HepG2 (cell line): ENCODE data around the gene PEPD. TPM values are rescaled to one million over a fixed set of nuclear protein-coding genes. Genes with fewer than 3 reads are reported as not detected.
A peak's percentile ranks its signal among the peaks of the same experiment; 100 is the strongest.

Source experiments
- FOXA3 ChIP-seq: IDR thresholded peaks from 2 replicates; pipeline ENCODE4 v1.6.1; 2016; ENCODE audit warnings: missing genetic modification reagents, missing compliant biosample characterization
- KDM4B ChIP-seq: sonication (generic); formaldehyde crosslinking; IDR thresholded peaks from 2 replicates; pipeline ENCODE4 v1.4.0; 2020; ENCODE audit warnings: missing genetic modification reagents
- MYC ChIP-seq: sonication (generic); formaldehyde crosslinking; IDR thresholded peaks from 2 replicates; pipeline ENCODE4 v1.9.0; 2021; ENCODE audit warnings: missing genetic modification reagents, borderline replicate concordance
- NCOR1 ChIP-seq: fragments of 200-600 bp; sonication (generic); IDR thresholded peaks from 2 replicates; pipeline ENCODE4 v1.7.0; 2017; ENCODE audit warnings: antibody characterized with exemption, low read length, borderline replicate concordance
- NKX3-1 ChIP-seq: sonication (generic); formaldehyde crosslinking; IDR thresholded peaks from 2 replicates; pipeline ENCODE4 v1.5.0; 2020; ENCODE audit warnings: missing genetic modification reagents
- NPAS2 ChIP-seq: sonication (generic); formaldehyde crosslinking; IDR thresholded peaks from 2 replicates; pipeline ENCODE4 v1.8.0; 2022; ENCODE audit warnings: mild to moderate bottlenecking, missing genetic modification reagents, borderline replicate concordance
- SAP130 ChIP-seq: IDR thresholded peaks from 2 replicates; pipeline ENCODE4 v1.6.1; 2016; ENCODE audit warnings: low read depth
- SYNCRIP ChIP-seq: fragments of 200-400 bp; formaldehyde crosslinking; IDR thresholded peaks from 2 replicates; pipeline ENCODE4 v1.6.1; 2018; ENCODE audit warnings: mild to moderate bottlenecking, low read depth, low read length; ENCODE audit not compliant: insufficient read depth
- TGIF2 ChIP-seq: IDR thresholded peaks from 2 replicates; pipeline ENCODE4 v1.6.1; 2016; ENCODE audit warnings: control low read depth, missing compliant biosample characterization
- YEATS2 ChIP-seq: sonication (generic); formaldehyde crosslinking; IDR thresholded peaks from 2 replicates; pipeline ENCODE4 v1.4.0; 2020; ENCODE audit warnings: missing genetic modification reagents, borderline replicate concordance
- ZFP41 ChIP-seq: sonication (generic); formaldehyde crosslinking; IDR thresholded peaks from 2 replicates; pipeline ENCODE4 v1.4.0; 2020; ENCODE audit warnings: mild to moderate bottlenecking, missing genetic modification reagents, borderline replicate concordance
- ZFP62 ChIP-seq: sonication (generic); formaldehyde crosslinking; IDR thresholded peaks from 2 replicates; pipeline ENCODE4 v1.4.0; 2020; ENCODE audit warnings: missing genetic modification reagents
- ZKSCAN8 ChIP-seq: IDR thresholded peaks from 2 replicates; pipeline ENCODE4 v1.6.1; 2016; ENCODE audit warnings: borderline replicate concordance, missing genetic modification reagents, missing compliant biosample characterization
- ZNF143 ChIP-seq: sonication (generic); formaldehyde crosslinking; IDR thresholded peaks from 2 replicates; pipeline ENCODE4 v1.4.0; 2020; ENCODE audit warnings: missing genetic modification reagents
- ZNF549 ChIP-seq: sonication (generic); formaldehyde crosslinking; IDR thresholded peaks from 2 replicates; pipeline ENCODE4 v1.5.0; 2020; ENCODE audit warnings: missing genetic modification reagents
- ZNF598 ChIP-seq: sonication (generic); formaldehyde crosslinking; IDR thresholded peaks from 2 replicates; pipeline ENCODE4 v1.5.1; 2020; ENCODE audit warnings: mild to moderate bottlenecking, missing genetic modification reagents, borderline replicate concordance
- ZNF691 ChIP-seq: sonication (generic); formaldehyde crosslinking; IDR thresholded peaks from 2 replicates; pipeline ENCODE4 v1.4.0; 2020; ENCODE audit warnings: missing genetic modification reagents, low read depth, mild to moderate bottlenecking, borderline replicate concordance
- ZNF768 ChIP-seq: sonication (generic); formaldehyde crosslinking; IDR thresholded peaks from 2 replicates; pipeline ENCODE4 v1.4.0; 2020; ENCODE audit warnings: missing genetic modification reagents
- polyA plus RNA-seq, 8 experiments: library from polyadenylated mRNA; depleted of rRNA in 3 of 8; stranded (reverse) in 7 of 8; unstranded in 1 of 8; fragments of >200 nt; fragmentation: Illumina TruSeq in 4 of 8; extraction: Trizol in 4 of 8; gene quantifications; 2 replicates each; pipeline versions ENCODE4 v1.2.1 to v1.2.3, GENCODE V29; 2011 to 2016; ENCODE audit warnings: low read depth in 4 of 8, missing spikeins in 1 of 8, mixed read lengths in 1 of 8; ENCODE audit not compliant: insufficient read depth in 1 of 8
- total RNA-seq, 5 experiments: library from RNA; depleted of rRNA; stranded (reverse); fragments of >200 nt; fragmentation: Illumina TruSeq; extraction: Trizol; gene quantifications; 2 replicates each; pipeline ENCODE4 v1.2.3, GENCODE V29; 2016; ENCODE audit warnings: low read depth in 1 of 5
- TF ChIP-seq, protein P1 (sequence below): sonication (generic); formaldehyde crosslinking; IDR thresholded peaks from one replicate; pipeline ENCODE4 v1.5.1; 2020; ENCODE audit warnings: mild to moderate bottlenecking, missing genetic modification reagents; ENCODE audit errors: not compliant biosample characterization
- TF ChIP-seq, protein P2 (sequence below): sonication (generic); formaldehyde crosslinking; IDR thresholded peaks from 2 replicates; pipeline ENCODE4 v1.5.0; 2020; ENCODE audit warnings: mild to moderate bottlenecking, low read depth, missing genetic modification reagents, borderline replicate concordance

The PEPD gene
- total and polyA plus RNA-seq, 2 of the 13 experiments (the other 11 are each of a cell fraction or from before 2014, with no cell fraction given): 60.7 to 75.1 TPM

DNA sequence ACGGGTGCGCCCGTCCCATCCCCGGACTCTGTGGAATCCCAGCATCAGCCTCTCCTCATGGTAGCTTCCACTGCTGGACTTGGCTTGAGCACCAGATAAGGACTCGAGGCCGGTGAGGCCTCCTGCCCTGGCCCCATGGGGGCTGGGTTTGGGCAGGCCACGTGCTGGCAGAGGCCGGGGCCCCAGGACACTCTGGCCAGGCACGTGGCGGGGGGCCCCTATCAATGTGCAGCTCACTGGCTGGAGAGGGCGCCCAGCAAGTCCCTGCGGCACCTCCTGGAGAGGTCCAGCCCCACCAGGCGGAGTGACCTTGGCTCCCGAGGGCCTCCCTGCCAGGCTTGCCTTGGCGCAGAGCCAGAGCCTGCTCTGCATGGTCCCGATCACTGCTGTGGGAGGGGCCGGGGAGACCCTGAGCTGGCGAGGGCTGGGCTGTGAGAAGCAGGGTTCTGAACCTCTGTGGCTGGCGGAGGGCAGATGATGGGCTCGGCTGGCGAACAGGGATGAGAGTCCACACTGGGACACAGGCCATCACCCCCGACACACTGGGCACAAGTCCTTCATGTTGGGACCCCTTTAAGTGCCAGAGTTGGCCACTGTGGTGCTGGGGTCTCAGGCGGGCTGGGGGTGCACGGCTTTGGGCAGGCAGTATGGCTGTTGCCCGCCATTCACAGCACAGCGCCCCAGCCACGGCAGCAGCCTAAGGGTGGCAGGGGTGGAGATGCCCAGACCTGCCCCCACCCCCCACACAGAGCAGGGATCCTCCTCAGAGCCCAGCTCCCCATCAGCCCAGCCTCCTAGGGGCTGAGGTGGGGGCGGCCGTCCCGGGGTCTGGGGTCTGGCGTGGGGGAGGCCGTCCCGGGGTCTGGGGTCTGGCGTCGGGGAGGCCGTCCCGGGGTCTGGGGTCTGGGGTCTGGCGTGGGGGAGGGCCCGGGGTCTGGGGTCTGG lies 129.0 kb downstream of the PEPD start (continued):
- TF ChIP-seq, protein P1, sequence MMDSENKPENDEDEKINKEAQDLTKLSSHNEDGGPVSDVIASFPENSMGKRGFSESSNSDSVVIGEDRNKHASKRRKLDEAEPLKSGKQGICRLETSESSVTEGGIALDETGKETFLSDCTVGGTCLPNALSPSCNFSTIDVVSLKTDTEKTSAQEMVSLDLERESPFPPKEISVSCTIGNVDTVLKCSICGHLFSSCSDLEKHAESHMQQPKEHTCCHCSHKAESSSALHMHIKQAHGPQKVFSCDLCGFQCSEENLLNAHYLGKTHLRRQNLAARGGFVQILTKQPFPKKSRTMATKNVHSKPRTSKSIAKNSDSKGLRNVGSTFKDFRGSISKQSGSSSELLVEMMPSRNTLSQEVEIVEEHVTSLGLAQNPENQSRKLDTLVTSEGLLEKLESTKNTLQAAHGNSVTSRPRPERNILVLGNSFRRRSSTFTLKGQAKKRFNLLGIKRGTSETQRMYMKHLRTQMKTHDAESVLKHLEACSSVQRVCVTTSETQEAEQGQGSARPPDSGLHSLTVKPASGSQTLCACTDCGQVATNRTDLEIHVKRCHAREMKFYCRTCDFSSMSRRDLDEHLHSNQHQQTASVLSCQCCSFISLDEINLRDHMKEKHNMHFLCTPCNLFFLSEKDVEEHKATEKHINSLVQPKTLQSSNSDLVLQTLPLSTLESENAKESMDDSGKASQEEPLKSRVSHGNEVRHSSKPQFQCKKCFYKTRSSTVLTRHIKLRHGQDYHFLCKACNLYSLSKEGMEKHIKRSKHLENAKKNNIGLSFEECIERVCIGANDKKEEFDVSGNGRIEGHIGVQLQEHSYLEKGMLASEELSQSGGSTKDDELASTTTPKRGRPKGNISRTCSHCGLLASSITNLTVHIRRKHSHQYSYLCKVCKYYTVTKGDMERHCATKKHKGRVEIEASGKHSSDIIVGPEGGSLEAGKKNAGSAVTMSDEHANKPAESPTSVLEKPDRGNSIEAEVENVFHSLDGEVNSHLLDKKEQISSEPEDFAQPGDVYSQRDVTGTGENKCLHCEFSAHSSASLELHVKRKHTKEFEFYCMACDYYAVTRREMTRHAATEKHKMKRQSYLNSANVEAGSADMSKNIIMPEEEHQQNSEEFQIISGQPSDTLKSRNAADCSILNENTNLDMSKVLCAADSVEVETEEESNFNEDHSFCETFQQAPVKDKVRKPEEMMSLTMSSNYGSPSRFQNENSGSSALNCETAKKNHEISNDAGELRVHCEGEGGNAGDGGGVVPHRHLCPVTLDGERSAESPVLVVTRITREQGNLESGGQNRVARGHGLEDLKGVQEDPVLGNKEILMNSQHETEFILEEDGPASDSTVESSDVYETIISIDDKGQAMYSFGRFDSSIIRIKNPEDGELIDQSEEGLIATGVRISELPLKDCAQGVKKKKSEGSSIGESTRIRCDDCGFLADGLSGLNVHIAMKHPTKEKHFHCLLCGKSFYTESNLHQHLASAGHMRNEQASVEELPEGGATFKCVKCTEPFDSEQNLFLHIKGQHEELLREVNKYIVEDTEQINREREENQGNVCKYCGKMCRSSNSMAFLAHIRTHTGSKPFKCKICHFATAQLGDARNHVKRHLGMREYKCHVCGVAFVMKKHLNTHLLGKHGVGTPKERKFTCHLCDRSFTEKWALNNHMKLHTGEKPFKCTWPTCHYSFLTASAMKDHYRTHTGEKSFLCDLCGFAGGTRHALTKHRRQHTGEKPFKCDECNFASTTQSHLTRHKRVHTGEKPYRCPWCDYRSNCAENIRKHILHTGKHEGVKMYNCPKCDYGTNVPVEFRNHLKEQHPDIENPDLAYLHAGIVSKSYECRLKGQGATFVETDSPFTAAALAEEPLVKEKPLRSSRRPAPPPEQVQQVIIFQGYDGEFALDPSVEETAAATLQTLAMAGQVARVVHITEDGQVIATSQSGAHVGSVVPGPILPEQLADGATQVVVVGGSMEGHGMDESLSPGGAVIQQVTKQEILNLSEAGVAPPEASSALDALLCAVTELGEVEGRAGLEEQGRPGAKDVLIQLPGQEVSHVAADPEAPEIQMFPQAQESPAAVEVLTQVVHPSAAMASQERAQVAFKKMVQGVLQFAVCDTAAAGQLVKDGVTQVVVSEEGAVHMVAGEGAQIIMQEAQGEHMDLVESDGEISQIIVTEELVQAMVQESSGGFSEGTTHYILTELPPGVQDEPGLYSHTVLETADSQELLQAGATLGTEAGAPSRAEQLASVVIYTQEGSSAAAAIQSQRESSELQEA (CRISPR knock-in tag): peak; percentile 97
- TF ChIP-seq, protein P2, sequence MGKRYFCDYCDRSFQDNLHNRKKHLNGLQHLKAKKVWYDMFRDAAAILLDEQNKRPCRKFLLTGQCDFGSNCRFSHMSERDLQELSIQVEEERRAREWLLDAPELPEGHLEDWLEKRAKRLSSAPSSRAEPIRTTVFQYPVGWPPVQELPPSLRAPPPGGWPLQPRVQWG (CRISPR knock-in tag): no peak
- TF ChIP-seq NCOR1 (peak; percentile 59; the same call in 1 of the 2 replicates), ZNF598 (CRISPR knock-in tag) (peak; percentile 92), ZNF143 (CRISPR knock-in tag) (peak; percentile 78), ZFP41 (CRISPR knock-in tag) (peak; percentile 97), SYNCRIP (no peak), NKX3-1 (CRISPR knock-in tag) (peak; percentile 100), TGIF2 (CRISPR knock-in tag) (peak; percentile 98), ZNF768 (CRISPR knock-in tag) (peak; percentile 87), YEATS2 (CRISPR knock-in tag) (peak; percentile 84), ZNF549 (CRISPR knock-in tag) (peak; percentile 92), ZNF691 (CRISPR knock-in tag) (peak; percentile 96), NPAS2 (CRISPR knock-in tag) (peak; percentile 97; the same call in 1 of the 2 replicates), KDM4B (CRISPR knock-in tag) (peak; percentile 99; the same call in 1 of the 2 replicates), ZFP62 (CRISPR knock-in tag) (no peak), MYC (peak; percentile 100), SAP130 (CRISPR knock-in tag) (peak; percentile 93), FOXA3 (CRISPR knock-in tag) (peak; percentile 83), ZKSCAN8 (CRISPR knock-in tag) (peak; percentile 87; the same call in 1 of the 2 replicates)
